Stimulated activated CD4-positive, alpha-beta T cell treated with anti-CD3 and anti-CD28 coated beads, Interleukin-1b, Interleukin-23, amount 100 ng/mL, for 48 hours (primary cell): ENCODE measurements around the gene HDHD3.
"Not testable (repeated sequence)": the region's sequence is repeated elsewhere in the genome, so short reads cannot be mapped to it uniquely, and the experiment has no call there.

Experiments used
- DNase-seq: peaks from one replicate; pipeline ENCODE4 v3.0.0-alpha.2; 2020

Gene HDHD3

GRCh38 chr9:113389451-113389850 lies 12.7 kb upstream of the HDHD3 start:
- no peak for DNase-seq

GRCh38 chr9:113388833-113389232 lies 12.0 kb upstream of the HDHD3 start:
- DNase-seq: no peak

- no peak for DNase-seq
Measured at GRCh38 chr9:113387560-113388230, 10.9 kb upstream of the HDHD3 start.

GRCh38 chr9:113386571-113387393 lies 10.0 kb upstream of the HDHD3 start:
- no peak for DNase-seq

GRCh38 chr9:113381909-113382411 lies 5.2 kb upstream of the HDHD3 start:
- DNase-seq: no peak

- DNase-seq: not testable (repeated sequence)
Measured at GRCh38 chr9:113381441-113381840, 4.7 kb upstream of the HDHD3 start.

GRCh38 chr9:113380869-113381378 lies 4.1 kb upstream of the HDHD3 start:
- DNase-seq: no peak

GRCh38 chr9:113379829-113380210 lies 3.0 kb upstream of the HDHD3 start:
- DNase-seq: not testable (repeated sequence)

GRCh38 chr9:113379094-113379828 lies 2.5 kb upstream of the HDHD3 start:
- DNase-seq: not testable (repeated sequence)

GRCh38 chr9:113375057-113376023 lies 1.4 kb downstream of the HDHD3 start:
- peak; percentile 9 for DNase-seq

- no peak for DNase-seq
Measured at GRCh38 chr9:113373676-113374392, 3.0 kb downstream of the HDHD3 start.

- no peak for DNase-seq
Measured at GRCh38 chr9:113373256-113373655, 3.5 kb downstream of the HDHD3 start.

GRCh38 chr9:113372059-113372458 lies 4.7 kb downstream of the HDHD3 start:
- no peak for DNase-seq

- DNase-seq: no peak
Measured at GRCh38 chr9:113370806-113371325, 5.9 kb downstream of the HDHD3 start.

GRCh38 chr9:113369855-113370140 lies 7.0 kb downstream of the HDHD3 start:
- DNase-seq: no peak

GRCh38 chr9:113368982-113369854 lies 7.6 kb downstream of the HDHD3 start:
- no peak for DNase-seq

GRCh38 chr9:113368348-113368981 lies 8.3 kb downstream of the HDHD3 start:
- no peak for DNase-seq

- DNase-seq: not testable (repeated sequence)
Measured at GRCh38 chr9:113365652-113366051, 11.1 kb downstream of the HDHD3 start.

GRCh38 chr9:113364951-113365350 lies 11.8 kb downstream of the HDHD3 start:
- no peak for DNase-seq

- no peak for DNase-seq
Measured at GRCh38 chr9:113363336-113363735, 13.4 kb downstream of the HDHD3 start.
